ENCODE results near the gene RPL10.

RPL10 gene

DNA sequence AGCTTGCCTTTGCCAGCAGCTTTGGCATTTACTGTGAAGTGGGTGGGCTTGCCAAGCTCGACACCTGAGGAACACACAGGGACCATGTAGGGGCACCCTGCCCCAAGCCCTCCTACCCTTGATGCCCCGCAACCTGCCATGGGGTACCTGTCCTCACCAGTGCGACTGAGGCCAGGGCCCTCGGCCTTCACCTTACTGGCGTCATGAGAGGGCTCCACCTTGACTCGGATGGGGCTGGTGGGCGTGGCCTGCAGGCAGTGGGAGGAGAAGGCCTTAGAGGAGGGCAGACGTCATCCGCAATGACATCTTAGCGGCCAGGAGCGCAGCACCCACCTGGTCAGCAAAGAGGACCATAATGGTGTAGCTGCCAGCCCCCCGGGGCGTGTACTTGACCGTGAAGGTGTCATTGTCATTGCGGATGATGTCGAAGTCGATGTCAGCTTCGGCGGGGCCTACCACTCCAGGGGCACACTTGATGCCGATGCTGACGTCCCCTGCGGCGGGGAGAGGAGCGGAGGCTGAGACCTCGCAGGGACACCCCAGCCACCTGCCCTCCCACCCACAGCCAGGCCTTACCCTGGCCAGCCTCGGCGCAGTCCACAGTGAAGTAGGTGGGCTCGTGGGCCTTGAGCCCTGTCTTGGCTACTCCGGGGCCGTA, 36.0 kb upstream of the RPL10 start:
- DNase-seq (ENCODE audit: low read depth in 2 of 2): no peak

- DNase-seq (ENCODE audit: low read depth in 2 of 2): no peak
Measured at GRCh38 chrX:154363706-154364439, 34.3 kb upstream of the RPL10 start.

DNA sequence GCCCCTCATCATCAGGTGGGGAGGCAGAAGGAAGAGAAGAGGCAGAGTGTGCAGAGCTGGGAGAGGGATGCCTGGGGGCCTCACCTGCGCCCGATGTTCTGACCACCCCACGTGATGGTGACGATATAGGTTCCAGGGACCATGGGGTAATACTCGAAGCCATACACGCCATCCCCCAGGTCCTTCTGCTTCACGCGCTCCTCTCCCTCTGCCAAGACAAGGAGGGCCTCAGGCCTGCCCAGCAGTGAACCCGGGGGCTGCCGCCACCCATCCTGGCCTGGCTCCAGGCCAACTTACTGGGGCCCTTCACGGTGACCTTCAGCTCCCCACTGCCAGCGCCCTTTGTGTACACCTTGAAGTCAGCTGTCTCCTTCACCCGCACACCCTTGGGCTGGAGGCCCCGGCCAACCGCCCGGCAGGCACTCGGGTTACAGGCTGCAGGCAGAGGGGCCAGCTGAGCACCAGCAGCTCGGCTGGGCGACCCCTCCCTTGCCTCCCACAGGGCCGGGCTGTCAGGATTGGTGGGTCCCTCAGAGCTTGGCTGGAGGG, 33.1 kb upstream of the RPL10 start:
- DNase-seq (ENCODE audit: low read depth in 2 of 2): no peak

DNA sequence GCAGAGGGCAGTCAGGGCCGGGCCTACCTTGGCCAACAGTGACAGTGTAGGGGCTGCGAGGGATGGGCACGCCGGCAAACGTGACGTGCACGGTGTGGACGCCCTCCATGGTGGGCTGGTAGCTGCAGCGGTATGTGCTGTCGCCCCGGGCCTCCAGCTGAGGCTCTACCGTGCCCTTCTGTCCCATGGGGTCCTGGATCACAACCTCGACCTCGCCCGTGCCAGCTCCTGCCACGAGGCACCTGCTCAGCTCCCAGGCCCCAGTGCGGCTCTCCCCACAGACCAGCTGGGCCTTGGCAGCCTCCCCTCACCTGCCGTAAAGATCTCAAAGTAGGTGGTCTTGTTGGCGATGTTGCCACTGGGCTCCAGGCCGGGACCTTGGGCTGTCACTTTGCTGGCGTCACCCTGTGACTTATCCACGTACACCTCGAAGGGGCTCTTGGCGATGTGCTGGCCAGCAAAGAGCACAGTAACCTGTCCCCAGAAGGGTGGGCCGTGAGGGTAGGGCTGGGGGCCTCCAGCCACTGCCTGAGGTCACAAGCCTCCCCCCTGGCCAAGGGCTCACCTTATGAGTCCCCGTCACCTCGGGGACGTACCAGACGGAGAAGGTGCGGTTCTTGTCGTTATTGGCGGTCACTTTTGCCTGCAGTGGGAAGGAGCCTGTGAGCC, 32.0 kb upstream of the RPL10 start:
- DNase-seq (ENCODE audit: low read depth in 2 of 2): no peak

GRCh38 chrX:154366666-154367055, 31.5 kb upstream of the RPL10 start:
- no peak for DNase-seq (ENCODE audit: low read depth in 2 of 2)

DNA sequence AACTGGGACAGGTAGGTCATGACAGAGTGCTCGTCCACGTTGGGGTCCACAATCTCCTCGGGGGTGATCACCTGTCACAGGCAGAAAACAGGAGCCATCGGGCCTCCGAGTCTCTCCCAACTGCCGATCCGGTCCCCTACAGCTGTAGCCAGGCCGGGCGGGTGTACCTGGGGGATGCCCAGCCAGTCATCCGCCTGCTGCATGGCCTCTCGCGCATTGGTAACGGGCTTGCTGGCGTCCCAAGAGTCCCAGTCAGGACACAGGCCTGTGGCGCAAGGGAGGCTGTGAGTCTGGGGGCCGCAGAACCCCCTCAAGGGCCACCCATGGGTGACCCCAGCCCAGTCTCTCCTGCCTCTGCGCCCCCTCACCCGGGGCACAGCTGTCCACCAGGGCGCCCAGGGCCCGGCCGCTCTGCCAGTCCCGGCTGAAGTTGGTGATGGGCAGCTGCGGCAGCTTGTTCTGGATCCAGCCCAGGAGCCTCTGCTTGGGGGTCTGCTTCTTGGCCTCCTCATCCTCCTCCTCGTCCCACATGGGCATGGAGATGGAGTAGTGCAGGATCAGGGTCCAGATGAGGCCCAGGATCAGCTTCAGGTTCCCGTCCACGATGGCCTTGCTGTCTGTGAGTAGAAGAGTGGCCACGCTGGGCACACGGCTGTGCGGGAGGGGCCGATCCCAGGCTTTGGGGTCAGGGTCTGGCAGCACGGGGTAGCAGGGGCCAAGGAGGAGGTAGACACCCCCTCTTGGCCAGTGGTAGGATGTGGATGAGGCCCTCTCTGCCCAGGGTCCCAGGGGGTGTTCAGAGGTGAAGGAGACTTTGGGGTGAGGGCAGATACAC, 30.5 kb upstream of the RPL10 start:
- DNase-seq (ENCODE audit: low read depth in 2 of 2): no peak

- DNase-seq (ENCODE audit: low read depth in 2 of 2): peak; percentile 81 to 87
Measured at GRCh38 chrX:154368630-154369448, 29.3 kb upstream of the RPL10 start.

DNA sequence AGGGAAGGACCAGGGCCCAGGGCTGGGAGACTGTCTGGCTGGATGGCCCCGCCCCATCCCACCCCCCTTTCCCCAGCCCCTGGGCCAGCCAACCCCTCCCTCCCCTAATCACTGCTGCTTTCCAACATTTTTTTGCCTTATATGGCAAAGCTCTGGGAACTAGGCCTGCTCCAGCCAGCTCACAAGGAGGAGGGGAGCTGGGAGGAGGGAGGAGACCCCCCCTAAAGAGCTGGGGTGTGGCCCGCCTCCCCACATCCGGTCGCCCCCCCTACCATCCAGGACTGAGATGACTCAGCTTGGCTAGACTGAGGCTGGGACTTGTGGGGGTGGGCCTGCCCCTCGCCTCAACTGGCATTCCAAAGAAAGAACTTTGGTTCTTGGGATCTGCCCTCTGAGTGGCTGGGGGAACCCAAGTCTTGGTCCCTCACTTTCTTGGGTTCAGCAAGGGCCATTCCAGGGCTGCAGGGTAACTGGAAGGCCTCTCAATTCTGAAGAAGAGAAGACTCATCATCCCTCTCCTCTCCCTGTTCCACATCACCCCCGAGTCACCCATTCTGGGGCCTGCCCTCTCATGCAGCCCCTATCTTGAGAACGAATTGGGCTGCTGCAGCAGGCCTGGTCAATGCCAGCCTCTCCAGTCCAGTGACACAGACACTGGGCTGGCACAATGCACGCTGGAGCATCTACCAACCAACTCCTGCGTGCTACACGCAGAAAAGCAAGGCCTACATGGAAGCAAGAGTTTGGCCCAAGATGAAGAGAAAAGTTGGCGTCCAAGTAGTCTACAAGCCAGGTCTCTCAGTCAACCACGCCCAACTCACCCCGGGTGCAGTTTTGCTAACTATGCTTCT, 28.5 kb upstream of the RPL10 start:
- peak; percentile 51 to 60 for DNase-seq (ENCODE audit: low read depth in 2 of 2)

GRCh38 chrX:154370300-154371016, 27.7 kb upstream of the RPL10 start:
- no peak for DNase-seq (ENCODE audit: low read depth in 2 of 2)

GRCh38 chrX:154371017-154371788, 27.0 kb upstream of the RPL10 start:
- peak; percentile 82 to 85 for DNase-seq (ENCODE audit: low read depth in 2 of 2)

DNA sequence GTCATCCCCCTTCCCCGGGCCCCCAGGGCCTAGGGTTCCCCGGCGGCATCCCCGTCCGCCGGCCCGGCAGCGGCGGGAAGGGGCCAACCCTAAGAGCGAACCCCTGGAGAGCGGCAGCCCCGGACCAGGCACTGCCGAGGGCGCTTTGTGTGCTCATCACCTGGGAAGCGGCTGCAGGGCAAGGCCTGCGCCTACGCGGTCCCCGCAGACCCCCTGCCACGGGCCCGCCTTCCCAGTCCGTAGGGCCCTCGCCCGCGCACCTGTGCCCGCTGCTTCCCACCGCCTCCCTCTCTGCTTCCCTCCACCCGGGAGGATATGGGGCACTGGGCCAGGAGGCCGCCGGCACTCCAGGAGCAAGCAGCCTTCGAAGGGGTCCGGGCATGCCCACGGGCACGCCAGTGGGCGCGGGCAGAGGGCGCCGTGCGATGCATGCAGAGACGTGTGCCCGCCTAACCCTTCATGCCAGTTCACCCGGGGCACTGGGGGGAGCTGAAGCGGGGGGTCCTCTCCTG, 26.3 kb upstream of the RPL10 start:
- no peak for DNase-seq (ENCODE audit: low read depth in 2 of 2)

DNA sequence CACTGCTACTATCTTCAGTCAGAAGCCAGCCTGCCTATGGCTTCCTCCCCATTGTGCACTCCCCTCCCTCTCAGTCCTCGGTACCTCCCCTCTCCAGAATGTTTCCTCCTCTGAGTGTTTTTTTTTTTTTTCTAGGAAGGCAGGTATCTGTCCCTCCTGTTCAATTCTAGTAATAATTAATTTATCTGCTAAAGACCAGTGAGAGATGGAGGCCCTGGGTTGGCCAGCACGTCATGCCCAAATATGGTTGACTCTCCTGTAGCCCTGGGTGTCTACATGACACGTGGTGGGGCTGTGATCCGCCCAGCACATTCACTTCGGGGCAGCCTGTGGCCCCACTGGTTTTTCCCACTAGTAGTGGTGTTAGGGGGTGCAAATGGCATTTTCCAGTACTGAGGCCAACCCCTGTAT, 25.6 kb upstream of the RPL10 start:
- no peak for DNase-seq (ENCODE audit: low read depth in 2 of 2)

DNA sequence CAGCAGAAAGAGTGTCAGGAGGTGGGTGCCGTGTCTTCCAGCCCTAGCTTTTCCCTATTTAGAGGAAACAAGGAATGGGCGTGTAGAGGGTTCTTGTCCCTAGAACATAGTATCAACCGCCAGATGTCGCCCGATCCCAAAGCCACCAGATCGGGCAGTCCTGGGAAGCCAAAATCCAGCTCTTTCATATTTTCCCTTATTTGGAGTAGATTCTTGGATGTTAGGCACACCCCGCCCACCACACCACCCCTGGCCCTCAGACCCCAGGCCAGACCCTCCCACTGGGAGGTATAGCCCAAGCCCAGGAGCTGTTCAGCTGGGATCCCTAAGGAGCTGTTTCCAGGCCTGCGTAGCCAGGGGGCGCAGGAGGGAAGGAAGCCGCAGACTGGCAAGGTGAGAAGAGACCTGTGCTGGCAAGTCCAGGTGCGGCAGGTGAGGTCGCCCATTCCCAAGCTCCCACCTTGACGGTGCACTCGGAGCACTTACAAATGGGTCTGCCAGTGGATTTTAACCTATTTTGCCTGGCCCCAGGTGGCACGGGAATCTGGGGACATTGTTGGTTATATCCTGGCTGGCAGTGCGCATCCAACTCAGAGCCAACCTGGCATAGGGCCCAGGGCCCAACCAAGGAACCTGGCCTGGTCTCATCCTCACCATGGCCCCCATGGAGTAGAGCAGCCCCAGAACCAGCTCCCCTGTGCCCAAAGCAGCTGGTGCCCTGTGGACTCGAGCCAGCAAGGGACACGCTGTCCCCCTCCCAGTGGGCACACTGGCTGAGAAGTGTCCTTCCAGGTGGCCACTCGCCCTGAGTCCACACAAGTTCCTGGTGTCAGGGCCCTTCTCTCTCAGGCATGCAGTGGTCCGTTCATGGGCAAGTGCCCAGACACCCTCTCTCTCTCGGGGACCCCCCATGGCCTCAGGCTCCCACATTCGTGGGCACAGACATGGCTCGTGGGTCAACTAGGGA, 24.6 kb upstream of the RPL10 start:
- DNase-seq (ENCODE audit: low read depth in 2 of 2): no peak

GRCh38 chrX:154374313-154375155, 23.6 kb upstream of the RPL10 start, which contains the start of gene FLNA:
TSS of gene FLNA (minus strand) at chrX:154374634. CDS start at chrX:154371245, 3,389 bp downstream.
- no peak for DNase-seq (ENCODE audit: low read depth in 2 of 2)

- no peak for DNase-seq (ENCODE audit: low read depth in 2 of 2)
Measured at GRCh38 chrX:154375156-154375504, 23.0 kb upstream of the RPL10 start.

DNA sequence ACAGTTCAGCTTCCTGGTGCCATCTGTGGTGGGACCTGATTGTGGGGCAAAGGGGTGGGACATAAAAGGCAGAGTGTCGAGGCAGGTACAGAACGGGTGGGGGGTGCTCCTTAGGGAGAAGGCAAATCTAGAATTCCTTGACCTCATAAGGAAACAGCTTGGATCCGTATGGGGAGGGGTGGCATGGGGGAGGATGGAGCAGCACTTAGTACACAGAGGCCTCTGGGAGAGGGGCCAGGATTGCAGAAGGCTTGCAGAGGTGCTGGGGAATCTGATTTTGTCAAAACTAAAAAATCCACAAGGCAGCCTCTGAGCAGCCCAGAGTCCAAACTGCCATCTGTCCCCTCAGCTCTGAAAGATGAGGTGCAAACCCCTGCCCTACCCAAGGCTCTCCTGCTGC, 21.4 kb upstream of the RPL10 start:
- no peak for DNase-seq (ENCODE audit: low read depth in 2 of 2)

Measured in stimulated activated CD4-positive, alpha-beta T cell treated with anti-CD3 and anti-CD28 coated beads, Interleukin-1b, Interleukin-23, amount 100 ng/mL, for 4 hours (primary cell).